HG03103 (cell line): ENCODE results near the gene PTPN6.
"Not testable (repeated sequence)": the region's sequence is repeated elsewhere in the genome, so short reads cannot be mapped to it uniquely, and the experiment has no call there.

Experiments used
- ATAC-seq: cut with Tn5 transposase; IDR thresholded peaks from one replicate; pipeline ENCODE4 v1.9.1; 2021; ENCODE audit warnings: low read depth; ENCODE audit not compliant: unreplicated experiment

The PTPN6 gene

DNA sequence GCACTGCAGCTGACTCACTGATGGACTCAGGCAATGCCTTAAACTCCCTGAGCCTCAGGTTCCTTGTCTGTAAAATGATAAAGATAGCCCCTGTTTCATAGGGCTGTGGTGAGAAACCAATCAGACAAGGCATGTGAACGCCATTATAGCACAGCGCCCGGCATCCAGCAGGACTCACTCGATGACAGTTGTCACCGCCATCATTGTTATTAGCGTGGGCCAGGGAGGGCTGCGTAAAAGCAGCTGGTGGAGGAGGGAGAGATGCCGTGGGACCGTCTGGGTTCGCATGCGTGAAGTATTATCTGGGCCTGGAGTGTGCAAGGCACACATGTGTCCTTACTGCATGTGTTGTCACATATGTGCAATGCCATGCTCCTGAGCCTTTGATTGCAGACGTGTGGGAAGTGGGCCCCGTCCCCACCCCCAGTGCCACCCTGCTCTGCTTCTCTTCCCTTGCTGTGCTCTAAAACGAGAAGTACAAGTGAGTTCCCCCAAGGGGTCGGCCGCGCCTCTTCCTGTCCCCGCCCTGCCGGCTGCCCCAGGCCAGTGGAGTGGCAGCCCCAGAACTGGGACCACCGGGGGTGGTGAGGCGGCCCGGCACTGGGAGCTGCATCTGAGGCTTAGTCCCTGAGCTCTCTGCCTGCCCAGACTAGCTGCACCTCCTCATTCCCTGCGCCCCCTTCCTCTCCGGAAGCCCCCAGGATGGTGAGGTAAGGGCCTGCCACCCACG is at the start of gene PTPN6:
Gene PTPN6, plus strand, starts transcription at position 546 of the 730 bp plus-strand sequence. Its CDS starts 157 bp downstream, at position 703.
- ATAC-seq: no peak

DNA sequence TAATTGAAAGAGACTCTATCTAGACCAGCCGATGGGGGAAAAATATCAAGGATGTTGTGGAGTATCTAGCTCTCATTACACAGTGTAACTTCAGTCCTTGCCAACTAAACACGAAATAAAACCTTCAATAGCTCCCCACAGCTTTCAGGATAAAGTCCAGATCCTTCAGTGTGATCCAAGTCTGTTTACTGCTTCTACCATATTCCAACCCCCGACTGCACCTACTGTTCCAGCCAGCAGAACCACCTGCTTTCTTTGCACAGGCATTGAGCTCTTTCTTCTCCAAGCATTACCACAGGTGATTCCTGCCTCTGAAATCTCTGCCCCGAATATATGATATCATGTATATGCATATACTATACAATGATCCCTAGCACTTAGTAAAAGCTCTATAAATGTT is 48.7 kb upstream of the PTPN6 start:
- ATAC-seq: no peak

DNA sequence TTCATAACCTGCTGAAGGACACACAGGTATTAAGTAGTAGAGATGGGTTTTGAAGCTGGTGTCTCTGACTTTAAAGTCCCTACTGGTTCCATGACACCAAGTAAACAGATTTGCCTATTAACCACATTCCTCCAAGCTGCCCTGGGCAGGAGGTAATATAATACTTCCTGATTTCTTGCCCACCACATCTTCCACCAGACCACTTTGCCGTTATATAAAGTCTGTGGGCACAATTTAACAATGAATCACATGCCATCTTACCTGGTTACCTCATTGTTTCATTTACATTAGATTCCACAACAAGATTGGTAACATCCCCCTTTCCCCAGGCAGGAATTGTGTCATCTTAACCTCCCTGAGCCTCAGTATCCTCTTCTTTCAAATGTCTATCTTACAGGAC is 47.4 kb upstream of the PTPN6 start:
- no peak for ATAC-seq

DNA sequence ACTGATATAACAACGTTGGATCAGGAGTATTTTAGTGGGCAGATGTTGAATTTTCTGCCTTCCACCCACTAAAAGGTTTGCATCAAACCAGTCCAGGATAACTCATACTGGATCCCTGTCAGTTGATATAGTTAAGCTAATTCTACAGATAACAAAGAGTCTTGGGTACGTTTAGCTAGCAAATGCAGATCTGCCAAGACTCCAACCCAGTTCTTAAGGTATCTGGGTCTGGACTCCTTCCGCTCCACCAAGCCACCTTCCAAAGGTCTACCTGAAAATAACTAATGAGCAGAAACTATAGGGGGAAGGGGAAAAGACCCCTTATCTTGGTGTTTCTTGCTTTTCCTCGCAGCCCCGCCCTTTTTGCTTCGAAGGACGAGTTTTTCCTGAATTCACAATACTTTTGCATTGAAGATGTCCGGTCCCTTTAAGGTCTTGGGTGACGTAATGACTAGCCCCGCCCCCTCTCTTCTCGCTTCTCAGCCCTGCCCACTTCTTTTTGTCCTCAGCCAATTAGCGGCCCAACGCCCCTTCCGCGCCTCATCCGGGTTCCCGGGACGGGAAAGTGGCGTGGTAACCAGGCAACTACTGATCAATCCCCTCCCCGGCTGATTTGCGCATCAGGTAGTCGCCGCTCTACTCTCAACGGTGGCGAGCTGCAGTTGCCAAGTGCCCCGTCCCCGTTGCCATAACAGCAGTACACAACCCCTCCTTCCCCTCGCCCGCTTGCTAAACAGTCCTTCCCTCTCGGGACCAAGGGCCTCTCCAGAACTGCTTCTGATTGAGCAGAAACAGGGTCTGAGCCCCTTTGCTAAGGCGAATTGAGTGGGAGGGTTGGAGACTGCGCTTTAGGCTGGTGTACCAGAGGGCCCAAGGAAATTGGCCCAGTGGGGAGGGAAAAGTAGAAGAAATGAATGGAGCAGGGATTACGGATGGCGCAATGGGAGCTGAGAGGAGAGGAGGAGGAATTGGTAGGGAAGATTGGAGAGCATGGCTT is 46.6 kb upstream of the PTPN6 start, which contains the start of gene LRRC23:
Gene LRRC23, plus strand, starts transcription at position 543 of the 997 bp plus-strand sequence. CDS start 812 bp downstream, outside the sequence.
- ATAC-seq: peak; percentile 89

DNA sequence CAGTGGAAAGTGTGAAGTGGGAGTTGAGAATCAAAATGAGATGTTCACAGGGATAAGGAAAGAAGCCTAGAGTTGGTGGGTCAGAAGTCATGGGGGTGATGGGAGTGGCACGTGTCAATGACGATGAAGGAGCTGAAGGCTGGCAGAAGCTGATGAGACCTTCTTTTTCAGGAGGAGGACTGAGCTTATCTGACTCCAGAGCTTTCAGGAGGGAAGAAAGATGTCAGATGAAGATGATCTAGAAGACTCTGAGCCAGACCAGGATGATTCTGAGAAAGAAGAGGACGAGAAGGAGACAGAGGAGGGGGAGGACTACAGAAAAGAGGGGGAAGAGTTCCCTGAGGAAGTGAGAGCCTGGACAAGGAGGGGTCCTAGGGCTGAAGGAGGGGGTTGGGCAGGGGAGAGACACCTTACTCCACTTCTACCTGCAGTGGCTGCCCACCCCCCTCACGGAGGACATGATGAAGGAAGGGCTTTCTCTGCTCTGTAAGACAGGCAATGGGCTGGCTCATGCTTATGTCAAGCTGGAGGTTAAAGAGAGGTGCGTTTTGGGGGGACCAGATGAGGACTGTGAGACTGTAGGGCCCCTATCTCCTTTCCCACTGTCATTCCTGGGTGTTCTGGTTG is 45.6 kb upstream of the PTPN6 start:
- no peak for ATAC-seq

- not testable (repeated sequence) for ATAC-seq
Observed at GRCh38 chr12:6908141-6908540, 43.0 kb upstream of the PTPN6 start.

DNA sequence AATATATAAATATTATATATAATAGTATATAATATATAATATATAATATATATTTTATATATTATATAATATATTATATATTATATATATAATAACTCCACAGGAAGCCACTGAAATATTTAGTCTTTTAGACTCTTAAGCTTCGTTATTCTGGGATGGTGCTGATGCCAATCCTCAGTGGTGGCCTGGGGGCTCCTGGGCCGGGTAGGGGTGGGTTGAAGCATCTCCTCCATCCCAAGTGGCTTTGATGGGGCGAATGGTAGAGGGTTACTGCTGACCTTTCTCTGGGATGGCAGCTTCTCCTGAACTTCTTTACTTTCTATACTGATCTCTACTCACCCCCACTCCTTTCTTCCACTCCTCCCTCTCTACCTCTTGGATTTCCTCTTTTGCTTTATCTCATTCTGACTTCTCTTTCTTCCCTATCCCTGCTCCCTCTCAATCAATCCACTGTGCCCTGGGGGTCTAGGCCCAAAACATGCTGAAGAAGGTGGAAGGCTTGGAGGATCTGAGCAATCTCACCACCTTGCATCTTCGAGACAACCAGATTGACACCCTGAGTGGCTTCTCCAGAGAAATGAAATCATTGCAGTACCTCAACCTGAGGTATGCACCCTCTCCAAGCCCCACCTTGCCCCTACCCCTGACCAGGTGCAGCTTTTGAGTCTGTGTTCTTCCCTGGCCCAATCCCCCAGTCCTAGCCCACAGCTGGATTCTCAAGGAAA is 41.6 kb upstream of the PTPN6 start:
- ATAC-seq: no peak

DNA sequence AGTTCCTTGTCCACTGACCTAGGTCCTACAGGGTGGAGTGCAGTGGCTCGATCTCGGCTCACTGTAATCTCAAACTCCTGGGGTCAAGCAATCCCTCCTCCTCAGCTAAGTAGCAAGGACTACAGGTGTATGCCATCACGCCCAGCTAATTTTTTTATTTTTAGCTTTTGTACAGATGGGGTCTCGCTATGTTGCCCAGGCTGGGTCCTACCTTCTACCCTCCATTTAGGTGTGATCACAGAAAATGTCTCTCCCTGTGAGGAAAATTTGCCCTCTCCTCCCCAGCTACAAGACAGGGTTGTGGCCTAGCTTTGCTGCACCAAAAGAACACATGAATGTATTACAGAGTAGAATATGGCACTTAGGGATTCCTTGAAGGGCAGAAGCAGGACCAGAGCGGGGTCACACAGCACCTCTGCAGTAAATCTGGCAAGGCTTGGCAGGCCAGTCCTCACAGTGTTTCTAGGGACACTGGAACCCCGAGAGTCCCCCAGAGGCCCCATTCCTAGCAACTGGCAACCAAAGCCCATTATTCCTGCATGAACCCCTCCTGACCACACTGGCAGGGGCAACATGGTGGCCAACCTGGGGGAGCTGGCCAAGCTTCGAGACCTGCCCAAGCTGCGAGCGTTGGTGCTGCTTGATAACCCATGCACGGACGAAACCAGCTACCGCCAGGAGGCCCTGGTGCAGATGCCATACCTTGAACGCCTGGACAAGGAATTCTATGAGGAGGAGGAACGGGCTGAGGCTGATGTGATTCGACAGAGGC is 38.8 kb upstream of the PTPN6 start:
- no peak for ATAC-seq

DNA sequence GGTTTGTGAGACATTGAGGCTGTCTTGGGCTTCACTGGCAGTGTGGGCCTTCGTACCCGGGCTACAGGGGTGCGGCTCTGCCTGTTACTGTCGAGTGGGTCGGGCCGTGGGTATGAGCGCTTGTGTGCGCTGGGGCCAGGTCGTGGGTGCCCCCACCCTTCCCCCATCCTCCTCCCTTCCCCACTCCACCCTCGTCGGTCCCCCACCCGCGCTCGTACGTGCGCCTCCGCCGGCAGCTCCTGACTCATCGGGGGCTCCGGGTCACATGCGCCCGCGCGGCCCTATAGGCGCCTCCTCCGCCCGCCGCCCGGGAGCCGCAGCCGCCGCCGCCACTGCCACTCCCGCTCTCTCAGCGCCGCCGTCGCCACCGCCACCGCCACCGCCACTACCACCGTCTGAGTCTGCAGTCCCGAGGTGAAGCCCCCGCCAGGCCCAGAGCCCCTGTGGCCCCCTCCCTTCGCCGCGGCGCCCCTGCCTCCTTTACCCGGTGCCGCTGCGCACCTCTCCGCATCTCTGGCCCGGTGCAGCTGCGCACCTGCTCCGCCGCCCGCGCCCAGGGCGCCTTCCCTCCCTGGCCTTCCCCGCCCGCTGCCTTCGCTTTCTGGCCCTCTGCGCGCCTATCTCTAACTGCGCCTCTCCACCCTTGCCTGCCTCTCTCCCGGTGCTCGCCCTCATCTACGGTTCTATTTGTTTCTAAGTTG is 36.8 kb upstream of the PTPN6 start, which contains the start of gene ENO2:
Gene ENO2, plus strand, starts transcription at position 335 of the 701 bp plus-strand sequence. CDS start 1,253 bp downstream, outside the sequence.
- ATAC-seq: peak; percentile 63

- ATAC-seq: no peak
Observed at GRCh38 chr12:6914947-6915788, 36.0 kb upstream of the PTPN6 start.

DNA sequence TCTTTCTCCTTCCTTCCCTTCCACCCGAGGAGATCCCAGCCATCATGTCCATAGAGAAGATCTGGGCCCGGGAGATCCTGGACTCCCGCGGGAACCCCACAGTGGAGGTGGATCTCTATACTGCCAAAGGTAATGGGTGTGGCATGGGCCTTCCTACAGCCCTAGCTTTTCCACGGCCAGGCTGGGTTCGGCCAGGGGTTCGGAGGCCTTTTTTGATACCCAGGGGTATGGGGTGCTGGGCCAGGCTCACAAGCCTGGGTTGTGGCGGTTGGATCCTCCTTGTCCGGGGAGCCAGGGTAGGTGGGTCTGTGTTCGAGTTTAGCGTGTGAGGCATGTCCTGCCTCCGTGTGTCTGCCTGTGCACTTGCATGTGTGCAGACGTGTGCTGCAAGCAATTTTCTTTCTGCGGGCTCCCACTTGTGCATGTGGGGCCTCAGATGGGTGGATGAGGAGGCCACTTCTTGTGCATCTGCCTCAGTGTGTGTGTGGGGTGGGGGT is 35.3 kb upstream of the PTPN6 start:
- ATAC-seq: no peak

DNA sequence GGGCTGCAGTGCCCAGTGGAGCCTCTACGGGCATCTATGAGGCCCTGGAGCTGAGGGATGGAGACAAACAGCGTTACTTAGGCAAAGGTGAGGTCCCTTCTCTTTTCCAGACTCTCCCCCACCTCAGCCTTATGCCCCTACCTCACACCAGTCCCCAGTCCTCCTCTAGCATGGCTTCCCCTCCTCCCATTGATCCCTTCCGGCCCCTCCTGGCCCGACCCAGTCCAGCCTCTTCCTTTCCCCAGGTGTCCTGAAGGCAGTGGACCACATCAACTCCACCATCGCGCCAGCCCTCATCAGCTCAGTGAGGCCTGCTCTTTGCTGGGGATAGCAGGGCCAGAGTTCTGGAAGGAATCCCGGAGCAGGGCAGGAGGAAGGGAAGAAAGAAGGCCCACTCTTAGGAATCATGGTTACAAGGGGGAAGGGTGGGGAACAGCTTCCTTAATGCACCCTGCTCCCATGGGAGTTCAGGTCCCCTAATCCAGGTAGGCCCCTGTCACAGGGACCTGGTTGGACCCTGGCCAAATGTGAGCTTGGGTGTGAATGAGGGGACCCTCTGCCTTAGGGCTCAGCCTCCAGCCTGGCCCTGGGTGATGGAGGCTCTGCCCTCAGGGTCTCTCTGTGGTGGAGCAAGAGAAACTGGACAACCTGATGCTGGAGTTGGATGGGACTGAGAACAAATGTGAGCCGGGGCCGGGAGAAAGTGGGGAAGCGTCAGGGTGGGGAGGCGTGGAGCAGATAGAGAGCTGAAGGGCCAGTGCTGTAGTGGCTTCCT is 34.5 kb upstream of the PTPN6 start:
- no peak for ATAC-seq

DNA sequence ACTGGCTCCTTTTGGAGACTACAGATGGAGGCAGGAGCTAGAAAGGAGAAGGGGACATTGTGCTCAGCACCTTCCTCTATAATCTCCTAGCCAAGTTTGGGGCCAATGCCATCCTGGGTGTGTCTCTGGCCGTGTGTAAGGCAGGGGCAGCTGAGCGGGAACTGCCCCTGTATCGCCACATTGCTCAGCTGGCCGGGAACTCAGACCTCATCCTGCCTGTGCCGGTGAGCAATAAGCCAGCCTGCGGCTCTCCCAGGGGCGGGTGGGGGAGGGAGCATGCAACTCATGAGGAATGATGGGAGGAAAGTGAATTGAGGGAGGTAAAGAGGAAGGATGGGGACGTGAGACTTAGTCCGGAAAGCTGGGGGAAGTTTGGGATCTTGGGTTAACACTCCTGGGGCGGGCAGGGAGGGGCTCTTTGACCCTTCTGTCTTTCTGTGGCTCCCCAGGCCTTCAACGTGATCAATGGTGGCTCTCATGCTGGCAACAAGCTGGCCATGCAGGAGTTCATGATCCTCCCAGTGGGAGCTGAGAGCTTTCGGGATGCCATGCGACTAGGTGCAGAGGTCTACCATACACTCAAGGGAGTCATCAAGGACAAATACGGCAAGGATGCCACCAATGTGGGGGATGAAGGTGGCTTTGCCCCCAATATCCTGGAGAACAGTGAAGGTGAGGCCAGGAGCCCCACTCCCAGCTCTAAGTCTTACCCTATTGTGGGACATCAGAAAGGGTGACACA is 33.5 kb upstream of the PTPN6 start:
- no peak for ATAC-seq

GRCh38 chr12:6919588-6919987 is 31.6 kb upstream of the PTPN6 start:
- ATAC-seq: no peak

DNA sequence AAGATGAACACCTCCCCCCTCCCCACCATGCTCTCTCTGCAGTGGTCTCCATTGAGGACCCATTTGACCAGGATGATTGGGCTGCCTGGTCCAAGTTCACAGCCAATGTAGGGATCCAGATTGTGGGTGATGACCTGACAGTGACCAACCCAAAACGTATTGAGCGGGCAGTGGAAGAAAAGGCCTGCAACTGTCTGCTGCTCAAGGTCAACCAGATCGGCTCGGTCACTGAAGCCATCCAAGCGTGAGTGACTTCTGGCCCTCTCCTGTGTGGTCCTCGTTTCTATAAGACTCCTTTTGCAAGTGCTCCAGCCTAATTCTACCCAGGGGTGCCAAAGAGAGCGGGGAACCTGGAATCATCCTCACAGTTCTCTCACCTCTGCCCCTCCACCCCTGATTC is 29.6 kb upstream of the PTPN6 start:
- ATAC-seq: no peak
